Kidney glomerular epithelial cell (primary cell): ENCODE data around the gene BNIP2.
"Not testable (repeated sequence)": the region's sequence is repeated elsewhere in the genome, so short reads cannot be mapped to it uniquely, and the experiment has no call there.

ENCODE experiments used
- DNase-seq: peaks from one replicate; lab custom pipeline; 2025; lab: John Stamatoyannopoulos, UW

The BNIP2 gene, protein sequence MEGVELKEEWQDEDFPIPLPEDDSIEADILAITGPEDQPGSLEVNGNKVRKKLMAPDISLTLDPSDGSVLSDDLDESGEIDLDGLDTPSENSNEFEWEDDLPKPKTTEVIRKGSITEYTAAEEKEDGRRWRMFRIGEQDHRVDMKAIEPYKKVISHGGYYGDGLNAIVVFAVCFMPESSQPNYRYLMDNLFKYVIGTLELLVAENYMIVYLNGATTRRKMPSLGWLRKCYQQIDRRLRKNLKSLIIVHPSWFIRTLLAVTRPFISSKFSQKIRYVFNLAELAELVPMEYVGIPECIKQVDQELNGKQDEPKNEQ

DNA sequence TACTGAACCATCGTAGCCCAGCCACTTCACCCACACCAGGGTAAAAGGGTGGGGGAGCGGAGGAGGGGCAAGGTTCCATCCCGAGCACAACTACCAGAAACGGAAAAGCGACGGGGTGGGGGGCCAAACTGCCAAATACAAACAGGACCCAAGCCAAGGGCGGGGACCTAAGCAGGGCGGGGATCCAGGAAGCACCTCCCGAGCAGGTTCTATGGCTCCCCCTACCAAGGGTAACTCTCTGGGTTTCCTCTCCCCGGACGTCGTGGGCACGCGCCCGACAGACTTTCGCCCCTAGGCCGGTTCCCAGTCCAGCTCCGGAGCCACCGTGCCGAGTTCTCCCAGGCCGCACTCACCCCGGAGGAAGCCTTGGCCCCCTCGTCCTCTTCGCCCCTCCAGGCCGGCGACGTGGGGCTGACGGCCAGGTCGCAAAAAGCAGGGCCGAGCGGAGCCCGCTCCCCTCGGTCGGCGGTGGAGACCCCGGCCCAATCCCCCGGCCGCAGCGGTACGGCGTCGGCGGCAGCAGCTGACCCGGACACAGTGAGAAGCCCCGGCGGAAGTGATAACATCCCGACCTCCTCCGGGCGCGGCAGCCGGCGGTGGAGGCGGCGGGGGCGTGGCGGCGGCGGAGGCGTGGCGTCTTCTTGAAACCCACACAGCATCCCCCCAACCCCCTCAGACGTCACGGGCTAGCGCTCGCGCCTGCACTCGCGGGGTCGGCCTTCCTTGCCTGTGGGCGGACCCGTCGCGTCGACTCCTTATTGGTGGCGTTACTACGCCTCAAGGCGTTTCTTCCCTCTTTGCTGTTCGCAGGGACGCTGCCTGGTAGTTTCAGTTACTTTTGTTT is at the start of gene BNIP2:
TSS of gene BNIP2 (minus strand) at position 539 of the 844 bp plus-strand sequence. CDS start 6,863 bp downstream, outside the sequence.
- DNase-seq = peak; percentile 94

DNA sequence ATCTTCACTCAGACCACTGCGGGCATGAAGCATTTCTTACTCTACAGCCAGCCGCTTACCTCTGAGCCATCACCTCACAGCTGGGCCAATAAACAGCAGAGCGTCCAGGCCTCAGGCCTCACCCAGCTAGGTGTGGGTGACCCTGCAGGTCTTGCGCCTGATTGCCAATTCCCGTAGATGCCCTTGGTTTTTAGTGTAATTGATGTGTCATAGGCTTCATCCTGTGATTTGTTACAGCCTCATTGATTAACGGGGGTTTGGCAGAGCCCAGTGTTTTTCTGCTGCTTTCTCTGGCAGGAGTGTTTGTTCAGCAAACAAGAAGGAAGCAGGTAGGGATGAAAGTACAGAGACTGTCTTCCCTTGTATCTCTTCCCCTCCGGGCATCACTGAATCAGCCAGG is 49.6 kb upstream of the BNIP2 start:
- no peak for DNase-seq

DNA sequence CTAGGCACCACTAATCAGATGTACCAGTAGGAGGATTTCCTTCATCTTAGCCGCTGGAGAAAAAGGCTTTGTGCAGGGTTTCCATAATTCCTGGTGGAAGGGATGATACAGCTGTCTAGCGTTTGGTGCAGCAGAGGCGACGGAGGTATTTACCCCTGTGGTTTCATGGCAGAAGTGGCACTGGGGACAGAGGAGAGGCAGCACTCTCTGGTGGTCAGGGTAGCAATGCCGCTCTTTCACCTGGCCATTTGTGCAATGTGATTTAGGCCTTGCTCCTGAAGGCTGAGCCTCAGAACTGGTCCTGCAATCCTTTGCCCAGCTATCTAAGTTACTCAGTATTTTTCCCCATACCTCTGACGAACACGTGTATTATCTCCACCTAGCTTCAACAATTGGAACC is 47.1 kb upstream of the BNIP2 start:
- DNase-seq = no peak

DNA sequence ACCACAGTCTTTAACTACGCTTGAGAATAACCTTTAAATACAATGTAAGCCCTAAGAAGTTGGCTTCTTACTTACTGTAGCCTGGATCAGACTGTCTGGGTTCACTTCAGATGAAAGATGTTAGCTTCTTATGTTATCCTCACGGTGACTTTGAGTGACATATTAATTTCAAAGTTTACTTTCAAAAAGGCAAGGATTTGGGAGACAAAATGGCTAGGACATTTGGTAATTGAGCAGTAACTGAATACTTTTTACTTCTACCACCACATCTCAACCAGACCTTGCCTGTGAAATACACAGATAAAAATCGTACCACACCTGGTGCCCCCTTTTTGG is 36.0 kb upstream of the BNIP2 start:
- DNase-seq = no peak

DNA sequence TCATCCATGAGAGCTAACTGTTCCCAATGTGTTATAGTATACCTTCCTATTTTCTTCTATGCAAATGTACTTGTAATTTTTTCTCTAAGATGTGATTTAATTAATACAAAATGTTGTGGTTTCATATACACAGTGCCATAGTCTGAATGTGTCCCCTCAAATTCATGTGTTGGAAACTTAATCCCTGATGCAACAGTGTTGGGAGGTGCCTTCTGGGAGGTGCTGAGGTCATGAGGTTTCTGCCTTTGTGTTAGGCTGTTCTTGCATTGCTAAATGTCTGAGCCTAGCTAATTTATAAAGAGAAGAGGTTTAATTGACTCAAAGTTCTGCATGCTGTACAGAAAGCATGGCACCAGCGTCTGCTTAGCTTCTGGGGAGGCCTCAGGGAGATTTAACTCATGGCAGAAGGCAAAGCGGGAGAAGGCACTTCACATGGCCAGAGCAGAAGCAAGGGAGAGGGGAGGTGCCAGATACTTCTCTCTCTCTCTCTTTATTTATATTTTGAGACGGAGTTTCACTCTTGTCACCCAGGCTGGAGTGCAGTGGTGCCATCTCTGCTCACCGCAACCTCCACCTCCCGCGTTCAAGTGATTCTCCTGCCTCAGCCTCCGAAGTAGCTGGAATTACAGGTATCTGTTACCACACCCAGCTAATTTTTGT is 34.7 kb upstream of the BNIP2 start:
- DNase-seq = no peak

DNA sequence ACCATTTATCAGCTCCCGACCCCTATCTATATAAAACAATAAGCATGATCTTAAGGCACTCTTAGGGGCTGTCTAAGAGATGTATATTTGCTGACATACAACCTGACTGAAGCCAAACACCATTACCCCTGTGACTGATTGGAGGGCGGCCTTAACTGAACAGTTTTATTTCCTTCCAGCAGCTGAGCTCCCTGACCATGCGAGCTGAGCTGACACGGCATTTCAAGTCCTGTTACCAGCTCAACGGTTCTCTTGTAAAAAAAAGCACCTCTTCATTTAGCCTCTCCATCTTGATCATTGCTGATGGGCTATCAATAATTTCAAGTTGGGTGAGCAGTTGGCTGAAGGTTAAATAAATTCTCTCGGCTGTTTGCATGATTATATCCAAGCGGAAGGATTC is 33.4 kb upstream of the BNIP2 start:
- DNase-seq = no peak

DNA sequence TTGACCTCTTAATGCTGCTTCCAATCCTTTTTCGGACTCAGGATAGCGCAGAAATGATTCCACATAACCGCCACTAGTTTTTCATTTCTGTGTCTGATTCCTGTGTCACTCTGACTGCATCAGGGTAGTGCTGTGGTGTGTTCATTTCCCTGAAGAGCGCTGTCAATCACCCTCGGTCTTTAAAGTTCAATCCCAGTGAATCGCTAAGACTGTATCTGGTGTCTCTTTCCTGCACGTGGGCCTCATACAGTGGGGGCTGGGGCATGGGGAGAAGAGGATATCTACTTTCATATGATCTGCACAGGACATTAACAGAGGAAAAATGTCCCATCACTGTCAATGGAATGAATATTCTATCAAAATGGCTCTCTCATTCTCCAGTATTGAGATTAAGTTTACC is 32.9 kb upstream of the BNIP2 start:
- no peak for DNase-seq

DNA sequence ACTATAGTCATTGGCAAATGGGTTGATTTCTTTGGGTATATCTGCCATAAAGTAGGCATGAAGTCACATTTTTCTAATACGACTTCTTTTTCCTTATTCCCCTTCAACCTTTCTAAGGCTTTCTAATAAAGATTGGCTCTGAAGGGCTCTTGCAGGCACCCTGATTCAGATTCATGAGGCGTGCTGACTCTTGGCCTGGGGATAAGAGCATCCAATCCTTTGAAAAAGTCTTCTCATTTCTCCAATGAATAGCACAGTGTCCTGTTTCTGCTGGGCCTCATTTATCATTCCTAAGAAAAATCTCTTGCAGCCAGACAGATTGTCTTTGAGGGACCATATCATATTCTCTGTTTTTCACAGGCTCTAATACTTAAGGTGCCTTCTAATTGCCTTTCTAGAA is 32.3 kb upstream of the BNIP2 start:
- DNase-seq = no peak

DNA sequence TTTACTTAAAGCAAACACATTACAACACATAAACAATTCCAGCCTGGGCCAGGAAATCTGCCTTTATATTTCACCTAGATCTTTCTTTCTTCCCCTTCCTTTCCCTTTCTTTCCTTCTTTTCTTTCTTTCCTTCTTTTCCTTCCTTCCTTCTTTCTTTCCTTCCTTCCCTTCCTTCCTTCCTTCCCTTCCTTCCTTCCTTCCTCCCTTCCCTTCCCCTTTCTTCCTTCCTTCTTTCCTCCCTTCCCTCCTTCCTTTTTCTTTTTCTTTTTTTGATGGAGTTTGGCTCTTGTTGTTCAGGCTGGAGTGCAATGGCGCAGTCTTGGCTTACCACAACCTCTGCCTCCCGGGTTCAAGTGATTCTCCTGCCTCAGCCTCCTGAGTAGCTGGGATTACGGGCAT is 24.1 kb upstream of the BNIP2 start:
- DNase-seq = no peak

DNA sequence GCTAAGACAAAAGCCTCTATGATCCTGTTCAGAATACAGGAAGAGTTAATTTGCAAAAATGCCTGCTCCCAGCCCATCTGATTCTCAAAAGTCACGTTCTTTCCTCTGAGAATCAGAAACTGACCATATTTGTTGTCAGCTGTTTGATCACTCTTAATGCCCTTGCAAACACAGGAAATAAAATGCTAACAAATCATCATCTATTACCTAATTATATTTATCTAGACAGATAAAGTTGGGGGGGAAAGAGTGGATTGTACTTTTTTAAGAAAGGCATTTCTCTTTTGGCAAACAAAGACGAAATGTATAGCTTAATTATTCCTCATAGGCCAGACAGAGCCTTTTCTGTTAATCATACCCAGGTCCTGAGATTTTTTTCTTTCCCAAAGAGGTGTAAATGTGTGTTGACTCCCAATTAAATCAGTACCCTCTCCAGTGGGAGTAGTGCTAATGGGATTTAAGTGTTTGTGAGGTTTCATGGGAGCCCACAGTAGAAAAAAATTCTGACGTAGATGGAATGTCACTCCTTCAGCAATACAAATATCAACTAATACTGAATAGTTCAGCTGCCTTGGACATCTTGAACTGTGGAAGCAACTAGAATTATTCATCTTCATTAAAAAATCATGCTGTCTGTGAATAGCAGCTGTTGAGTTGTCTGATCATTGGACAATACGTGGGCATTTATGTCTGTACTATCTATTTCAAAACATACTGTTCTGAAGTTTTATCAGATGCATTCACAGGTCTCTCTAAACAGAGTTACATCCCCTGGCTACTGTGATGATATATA is 22.5 kb upstream of the BNIP2 start:
- no peak for DNase-seq

DNA sequence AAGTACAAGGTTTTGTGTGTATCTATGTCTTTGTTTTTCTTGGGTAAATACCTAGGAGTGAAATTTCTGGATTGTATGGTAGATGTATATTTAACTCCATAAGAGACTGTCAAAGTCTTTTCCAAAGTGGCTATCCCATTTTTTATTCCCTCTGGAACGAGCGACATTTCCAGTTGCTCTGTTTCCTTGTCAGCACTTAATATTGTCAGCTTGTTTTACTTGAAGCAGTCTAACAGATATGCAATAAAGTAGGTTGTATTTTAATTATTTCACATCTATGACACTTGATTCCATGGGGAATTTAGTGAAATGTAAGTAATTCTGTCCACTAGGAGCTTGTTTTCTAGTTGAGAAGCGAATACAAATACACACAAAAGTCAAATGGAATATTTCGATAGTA is 18.5 kb upstream of the BNIP2 start:
- DNase-seq = no peak

DNA sequence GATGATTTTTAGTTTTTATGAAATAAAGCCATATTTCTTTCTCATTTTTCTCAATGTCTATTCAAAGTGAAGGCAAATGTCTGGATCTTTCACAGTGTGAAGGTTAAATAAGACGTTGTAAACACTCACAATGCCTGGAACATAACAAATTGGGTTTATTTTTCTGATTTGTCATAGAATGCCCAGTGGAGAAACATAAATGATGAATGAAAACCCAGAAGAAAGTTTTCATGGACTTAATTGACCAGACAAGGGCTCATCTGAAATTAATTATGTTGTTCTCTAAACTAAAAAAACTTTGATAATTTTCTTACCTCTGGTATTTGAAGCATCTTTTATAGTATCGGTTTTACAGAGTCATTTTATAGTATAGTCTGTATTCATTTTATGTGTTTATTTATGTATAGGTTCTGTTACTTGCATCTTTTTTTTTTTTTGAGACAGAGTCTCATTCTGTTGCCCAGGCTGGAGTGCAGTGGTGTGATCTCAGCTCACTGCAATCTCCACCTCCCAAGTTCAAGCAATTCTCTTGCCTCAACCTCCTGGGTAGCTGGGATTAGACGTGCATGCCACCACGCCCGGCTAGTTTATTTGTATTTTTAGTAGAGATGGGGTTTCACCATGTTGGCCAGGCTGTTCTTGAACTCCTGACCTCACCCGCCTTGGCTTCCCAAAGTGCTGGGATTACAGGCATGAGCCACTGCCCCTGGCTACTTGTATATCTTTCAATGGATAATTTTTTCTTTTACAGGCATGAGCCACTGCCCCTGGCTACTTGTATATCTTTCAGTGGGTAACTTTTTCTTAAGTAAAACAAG is 15.1 kb upstream of the BNIP2 start:
- no peak for DNase-seq

DNA sequence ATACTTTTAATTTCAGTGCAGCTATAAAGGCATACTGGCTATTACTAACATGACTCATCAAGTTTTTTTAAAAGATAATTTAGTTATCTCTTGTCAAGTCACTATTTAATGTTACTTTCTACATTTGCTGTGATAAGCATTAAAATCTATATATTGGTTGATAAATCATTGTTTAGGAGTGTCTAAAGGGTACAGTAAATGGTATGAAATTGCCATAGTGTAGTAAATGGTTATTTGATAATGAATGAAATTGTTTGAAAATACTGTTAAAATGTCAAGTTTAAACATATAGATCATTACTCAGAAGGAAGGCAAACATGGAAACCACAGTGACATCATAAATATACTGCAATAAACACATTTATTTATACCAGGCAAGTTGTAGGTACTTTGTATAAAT is 13.2 kb upstream of the BNIP2 start:
- no peak for DNase-seq

DNA sequence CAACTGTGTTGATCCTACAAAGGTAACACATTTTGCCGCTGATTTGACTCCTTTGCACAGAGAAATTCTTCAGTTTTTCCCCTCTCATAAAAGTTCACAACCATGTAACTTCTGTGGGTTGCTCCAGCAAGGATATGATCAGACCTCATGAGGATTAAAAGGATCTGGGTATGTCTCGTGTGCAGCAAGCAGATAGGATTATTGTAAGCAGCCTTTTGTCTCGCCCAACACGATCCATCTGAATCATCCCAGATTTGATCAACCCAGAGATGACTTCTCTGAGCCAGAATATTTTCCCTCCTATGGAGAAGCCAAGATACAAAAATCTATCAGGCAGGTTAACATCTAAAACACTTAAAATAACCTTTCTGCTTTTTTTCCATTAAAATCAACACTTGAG is 12.8 kb upstream of the BNIP2 start:
- DNase-seq = no peak

DNA sequence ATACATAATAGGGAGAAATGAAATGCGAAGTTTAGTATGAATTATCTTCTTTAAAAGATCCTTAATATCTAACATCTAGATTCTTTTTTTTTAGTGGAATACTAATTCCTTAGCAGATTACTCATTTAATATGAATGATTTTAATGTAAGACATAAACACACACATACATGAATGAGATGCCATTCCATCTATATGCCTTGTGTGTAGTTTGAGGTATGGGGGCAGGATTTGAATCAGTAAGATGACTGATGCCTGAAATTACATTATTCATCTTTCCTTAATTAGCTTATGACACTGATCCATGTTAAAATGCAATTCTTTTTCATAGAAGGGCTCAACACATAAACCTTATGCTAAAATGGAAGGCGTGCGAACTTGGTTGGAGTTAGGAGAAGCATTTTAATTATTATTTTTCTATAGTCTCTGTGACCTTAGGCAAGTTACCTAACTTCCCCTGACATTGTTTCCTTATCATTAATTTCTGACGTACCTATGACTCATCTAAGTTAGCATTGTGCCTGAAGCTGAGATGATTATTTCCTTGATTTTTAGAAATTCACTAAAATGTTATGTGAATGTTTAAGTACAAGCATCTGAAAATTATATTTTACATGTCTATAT is 10.8 kb upstream of the BNIP2 start:
- DNase-seq = no peak

DNA sequence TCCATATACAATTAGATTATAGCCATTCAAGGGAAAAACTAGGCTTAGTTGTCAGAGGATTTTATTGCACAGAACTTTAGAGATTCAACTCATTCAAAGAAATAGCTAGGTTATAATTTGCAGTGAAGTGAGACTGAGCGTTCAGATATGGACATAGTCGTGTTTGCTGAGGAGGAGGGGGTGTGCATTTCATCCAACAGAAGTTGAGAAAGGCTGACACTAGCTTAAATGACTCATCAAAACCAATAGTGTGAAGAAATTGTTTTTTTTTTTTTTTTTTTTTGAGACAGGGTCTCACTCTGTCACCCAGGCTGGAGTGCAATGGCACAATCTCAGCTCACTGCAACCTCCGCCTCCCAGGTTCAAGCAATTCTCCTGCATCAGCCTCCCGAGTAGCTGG is 8.9 kb upstream of the BNIP2 start:
- DNase-seq = not testable (repeated sequence)

DNA sequence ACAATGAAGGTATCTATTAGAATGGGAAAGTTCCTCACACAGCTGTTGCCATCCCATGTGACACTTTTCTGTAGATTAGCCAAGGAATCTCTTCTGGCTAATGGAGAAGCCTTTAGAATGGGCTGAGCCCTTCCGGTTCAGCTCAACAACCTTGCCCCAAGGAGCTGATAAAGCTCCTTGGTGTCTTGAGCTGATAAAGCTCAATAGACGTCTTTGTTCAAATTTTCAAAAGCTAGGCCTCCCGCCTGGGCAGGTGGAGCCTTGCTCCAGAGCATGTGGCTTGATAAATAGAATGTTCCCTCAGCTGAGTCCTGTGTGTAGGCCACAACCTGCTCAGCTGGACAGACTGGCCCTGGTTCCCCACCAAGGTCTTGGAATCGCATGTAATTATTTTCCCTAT is 7.2 kb upstream of the BNIP2 start:
- no peak for DNase-seq

DNA sequence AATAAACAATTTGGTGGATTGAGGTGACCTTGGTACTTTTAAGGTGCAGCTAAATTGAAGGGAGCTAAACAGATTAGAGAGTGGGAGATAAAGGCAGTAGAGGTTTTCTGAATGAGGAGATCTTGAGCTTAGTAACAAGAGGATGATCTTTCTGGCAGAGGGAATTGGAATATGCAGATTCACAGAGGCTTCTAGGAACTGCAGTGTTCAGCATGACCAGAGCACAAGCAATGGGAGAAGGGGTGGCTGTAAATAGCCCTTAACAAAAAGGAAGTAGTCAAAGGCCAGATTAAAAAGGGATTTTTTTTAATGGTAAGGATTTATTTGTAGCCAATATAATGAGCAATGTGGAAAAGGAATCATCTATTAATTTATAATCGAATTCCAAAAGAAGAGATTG is 5.7 kb upstream of the BNIP2 start:
- no peak for DNase-seq

DNA sequence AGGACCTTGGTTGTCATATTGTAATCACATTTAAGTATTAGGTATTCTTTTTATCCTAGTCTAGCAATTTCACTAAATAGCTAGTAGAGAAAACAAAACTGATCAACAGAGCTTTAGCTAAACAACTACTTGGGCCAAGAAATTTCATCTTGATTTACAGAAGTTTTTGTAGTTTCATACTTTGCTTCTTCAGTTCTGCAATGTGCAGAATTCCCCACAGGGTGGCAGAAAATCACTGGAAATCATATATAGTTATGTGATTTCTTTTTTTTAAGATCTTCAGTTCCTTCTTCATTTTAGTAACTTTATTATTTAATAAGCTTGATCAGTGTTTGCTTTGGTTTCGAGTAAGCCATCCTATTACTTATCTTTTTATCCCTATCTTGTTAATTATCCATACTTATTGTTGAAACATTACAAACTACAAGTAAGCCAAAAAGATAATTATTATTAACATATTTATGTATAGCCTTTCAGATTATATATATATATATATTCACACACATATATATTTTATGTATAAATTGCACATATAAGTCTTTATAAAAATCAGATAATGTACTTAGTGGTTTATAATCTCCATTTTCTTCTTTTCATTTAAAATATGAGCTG is 2.2 kb upstream of the BNIP2 start:
- DNase-seq = peak; percentile 43

DNA sequence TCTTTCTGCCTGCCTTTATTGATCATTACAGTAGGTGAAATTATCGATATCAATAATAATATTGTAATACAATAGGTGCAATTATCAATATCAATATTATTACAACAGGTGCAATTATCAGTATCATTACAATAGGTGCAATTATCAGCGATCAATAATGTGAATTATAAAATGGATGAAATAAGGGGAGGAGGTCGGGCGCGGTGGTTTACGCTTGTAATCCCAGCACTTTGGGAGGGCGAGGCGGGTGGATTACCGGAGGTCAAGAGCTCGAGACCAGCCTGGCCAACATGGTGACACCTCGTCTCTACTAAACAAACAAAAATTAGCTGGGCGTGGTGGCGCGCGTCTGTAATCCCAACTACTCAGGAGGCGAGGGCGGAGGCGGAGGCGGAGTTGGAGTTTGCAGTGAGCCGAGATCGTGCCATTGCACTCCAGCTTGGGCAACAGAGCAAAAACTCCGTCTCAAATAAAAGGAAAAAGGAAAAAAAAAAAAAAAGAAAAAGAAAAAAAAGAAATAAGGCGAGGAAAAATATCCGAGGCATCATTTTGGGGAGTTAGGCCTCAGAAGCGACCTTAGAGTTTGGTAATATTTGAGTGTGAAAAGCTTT is 611 bp upstream of the BNIP2 start:
- DNase-seq = peak; percentile 20
